HepG2 (cell line): ENCODE measurements around the gene SLC1A6. TPM values are rescaled to one million over a fixed set of nuclear protein-coding genes. Genes with fewer than 3 reads are reported as not detected.

ENCODE experiments used
- AFF4 ChIP-seq: sonication (generic); formaldehyde crosslinking; IDR thresholded peaks from 2 replicates; pipeline ENCODE4 v1.4.0; 2020; ENCODE audit warnings: missing genetic modification reagents
- AGO1 ChIP-seq: fragments of 200-400 bp; formaldehyde crosslinking; IDR thresholded peaks from 2 replicates; pipeline ENCODE4 v1.6.1; 2017; ENCODE audit warnings: mild to moderate bottlenecking, low read depth, low read length, moderate library complexity; ENCODE audit not compliant: poor library complexity, severe bottlenecking
- ISX ChIP-seq: sonication (generic); formaldehyde crosslinking; conservative IDR thresholded peaks from 2 replicates; pipeline ENCODE4 v1.5.0; 2020; ENCODE audit warnings: missing genetic modification reagents
- KDM5A ChIP-seq: fragments of 200-600 bp; sonication (generic); IDR thresholded peaks from 2 replicates; pipeline ENCODE4 v1.7.0; 2018; ENCODE audit warnings: antibody characterized with exemption, mild to moderate bottlenecking, low read length, borderline replicate concordance
- TCF7 ChIP-seq: sonication (generic); IDR thresholded peaks from 2 replicates; pipeline ENCODE4 v1.6.1; 2016; ENCODE audit warnings: antibody characterized with exemption, low read depth
- ZFX ChIP-seq: sonication (generic); formaldehyde crosslinking; IDR thresholded peaks from 2 replicates; pipeline ENCODE4 v1.4.0; 2020; ENCODE audit warnings: mild to moderate bottlenecking, low read depth, missing genetic modification reagents, moderate library complexity
- ZNF224 ChIP-seq: sonication (generic); formaldehyde crosslinking; IDR thresholded peaks from 2 replicates; pipeline ENCODE4 v1.5.0; 2020; ENCODE audit warnings: mild to moderate bottlenecking, missing genetic modification reagents
- ZNF281 ChIP-seq: sonication (generic); formaldehyde crosslinking; IDR thresholded peaks from 2 replicates; pipeline ENCODE4 v1.4.0; 2020; ENCODE audit warnings: missing genetic modification reagents, borderline replicate concordance
- ZNF687 ChIP-seq: sonication (generic); formaldehyde crosslinking; IDR thresholded peaks from 2 replicates; pipeline ENCODE4 v1.5.1; 2020; ENCODE audit warnings: mild to moderate bottlenecking, missing genetic modification reagents, moderate library complexity
- polyA plus RNA-seq, 8 experiments: library from polyadenylated mRNA; depleted of rRNA in 3 of 8; stranded (reverse) in 7 of 8; unstranded in 1 of 8; fragments of >200 nt; fragmentation: Illumina TruSeq in 4 of 8; extraction: Trizol in 4 of 8; gene quantifications; 2 replicates each; pipeline versions ENCODE4 v1.2.1 to v1.2.3, GENCODE V29; 2011 to 2016; ENCODE audit warnings: low read depth in 4 of 8, missing spikeins in 1 of 8, mixed read lengths in 1 of 8; ENCODE audit not compliant: insufficient read depth in 1 of 8
- total RNA-seq, 5 experiments: library from RNA; depleted of rRNA; stranded (reverse); fragments of >200 nt; fragmentation: Illumina TruSeq; extraction: Trizol; gene quantifications; 2 replicates each; pipeline ENCODE4 v1.2.3, GENCODE V29; 2016; ENCODE audit warnings: low read depth in 1 of 5

The SLC1A6 gene
- total and polyA plus RNA-seq, 2 of the 13 experiments (the other 11 are each of a cell fraction or from before 2014, with no cell fraction given): not detected

- TF ChIP-seq AFF4 (CRISPR knock-in tag): no peak
- TF ChIP-seq ISX (CRISPR knock-in tag): no peak
- no peak for TF ChIP-seq AGO1
- no peak for TF ChIP-seq ZFX (CRISPR knock-in tag)
- TF ChIP-seq ZNF281 (CRISPR knock-in tag): no peak
- no peak for TF ChIP-seq KDM5A
- TF ChIP-seq ZNF687 (CRISPR knock-in tag): no peak
- TF ChIP-seq TCF7: no peak
- no peak for TF ChIP-seq ZNF224 (CRISPR knock-in tag)
Observed at GRCh38 chr19:14992780-14993179, 13.1 kb upstream of the SLC1A6 start (continued).
